HepG2 (cell line): ENCODE measurements around the gene STH. TPM values are rescaled to one million over a fixed set of nuclear protein-coding genes. Genes with fewer than 3 reads are reported as not detected.

ENCODE experiments used
- ATAC-seq: fragments of 200-7000 bp; cut with Tn5 transposase; 3 replicates; pipeline ENCODE4 v1.9.1; 2020; ENCODE audit warnings: mild to moderate bottlenecking, moderate library complexity
- BruUV-seq: library from RNA; stranded (reverse); fragments of 400-500 nt; replicated peaks from 2 replicates; lab custom pipeline; 2021; lab: Mats Ljungman, UMichigan
- CTCF ChIA-PET: fragments of 300-600 bp; formaldehyde crosslinking; extraction: SDS; loops from one replicate; lab custom pipeline; 2021; ENCODE audit warnings: low total read pairs, inconsistent platforms, low intra/inter-chr PET ratio; lab: Yijun Ruan, JAX
- POLR2A ChIA-PET: fragments of 350-600 bp; sonication (Branson Sonifier 250); formaldehyde crosslinking; loops from one replicate; lab custom pipeline; 2020; ENCODE audit warnings: antibody characterized with exemption, inconsistent platforms; lab: Yijun Ruan, JAX
- DNase-seq: peaks from one replicate; pipeline ENCODE4 v3.0.0-alpha.2; 2015; ENCODE audit warnings: low spot score
- FAIRE-seq: peaks from 3 replicates; lab custom pipeline; 2011; peaks lifted over from hg19 to GRCh38; lab: Jason Lieb, UNC
- H2AFZ ChIP-seq: one replicate; pipeline ENCODE4 v1.6.1; 2011; ENCODE audit warnings: low read length, inconsistent platforms
- H3K27ac ChIP-seq: fragments of 300-600 bp; 3 replicates; pipeline ENCODE4 v1.8.0; 2011; ENCODE audit warnings: mixed run types, mild to moderate bottlenecking, mixed read lengths, low read length, inconsistent platforms; ENCODE audit not compliant: insufficient read depth; ENCODE audit errors: extremely low read length
- H3K27me3 ChIP-seq, 2 experiments: fragments of 200-600 bp in 1 of 2; 2 replicates in 1 of 2; 3 replicates in 1 of 2; pipeline versions ENCODE4 v1.6.0 to v1.8.0; 2011; ENCODE audit warnings: low read length in 2 of 2, mild to moderate bottlenecking in 2 of 2, moderate library complexity in 2 of 2, inconsistent platforms in 1 of 2; ENCODE audit not compliant: insufficient read depth in 2 of 2, control insufficient read depth in 1 of 2
- H3K36me3 ChIP-seq, 2 experiments: fragments of 200-600 bp in 1 of 2; replicated peaks in 1 of 2; 2 replicates in 1 of 2; 3 replicates in 1 of 2; pipeline versions ENCODE4 v1.5.1 to v1.8.0; 2011; ENCODE audit warnings: low read length in 2 of 2, inconsistent platforms in 1 of 2; ENCODE audit not compliant: insufficient read depth in 2 of 2, control insufficient read depth in 1 of 2
- H3K4me1 ChIP-seq: 2 replicates; pipeline ENCODE4 v1.5.1; 2012; ENCODE audit warnings: low read length, inconsistent platforms; ENCODE audit not compliant: insufficient read depth
- H3K4me2 ChIP-seq: 2 replicates; pipeline ENCODE4 v1.6.0; 2011; ENCODE audit warnings: low read depth, low read length, inconsistent platforms
- H3K4me3 ChIP-seq, 3 experiments: fragments of 200-600 bp in 1 of 3; sonication (generic), shearing (Covaris generic) in 1 of 3; replicated peaks in 1 of 3; 2 replicates each; pipeline ENCODE4 v1.5.1; 2011 to 2016; ENCODE audit warnings: low read length in 3 of 3, inconsistent platforms in 2 of 3, low read depth in 2 of 3, mild to moderate bottlenecking in 2 of 3, control low read depth in 1 of 3, mixed read lengths in 1 of 3; ENCODE audit not compliant: insufficient read depth in 1 of 3
- H3K79me2 ChIP-seq: one replicate; pipeline ENCODE4 v1.6.1; 2011; ENCODE audit warnings: low read length, inconsistent platforms; ENCODE audit not compliant: insufficient read depth
- H3K9ac ChIP-seq: 2 replicates; pipeline ENCODE4 v1.6.0; 2011; ENCODE audit warnings: mild to moderate bottlenecking, low read depth, low read length, inconsistent platforms; ENCODE audit not compliant: insufficient read depth
- H3K9me3 ChIP-seq: 2 replicates; pipeline ENCODE4 v1.5.1; 2012; ENCODE audit warnings: mild to moderate bottlenecking, low read length
- H4K20me1 ChIP-seq: 2 replicates; pipeline ENCODE4 v1.6.0; 2011; ENCODE audit warnings: inconsistent platforms, mild to moderate bottlenecking, low read length, moderate library complexity; ENCODE audit not compliant: insufficient read depth
- MTA1 ChIP-seq: sonication (generic); formaldehyde crosslinking; IDR thresholded peaks from 2 replicates; pipeline ENCODE4 v1.4.0; 2020; ENCODE audit warnings: missing genetic modification reagents, mild to moderate bottlenecking, borderline replicate concordance
- SNAPC2 ChIP-seq: sonication (generic); formaldehyde crosslinking; IDR thresholded peaks from 2 replicates; pipeline ENCODE4 v1.8.1; 2022; ENCODE audit warnings: mild to moderate bottlenecking, missing genetic modification reagents
- ZFP36 ChIP-seq: fragments of 150-350 bp; IDR thresholded peaks from 2 replicates; pipeline ENCODE4 v1.6.1; 2018; ENCODE audit warnings: borderline replicate concordance, low read length, low read depth; ENCODE audit not compliant: partially characterized antibody
- ZMAT3 ChIP-seq: sonication (generic); formaldehyde crosslinking; conservative IDR thresholded peaks from 2 replicates; pipeline ENCODE4 v1.7.0; 2021; ENCODE audit warnings: missing genetic modification reagents
- ZNF691 ChIP-seq: sonication (generic); formaldehyde crosslinking; IDR thresholded peaks from 2 replicates; pipeline ENCODE4 v1.4.0; 2020; ENCODE audit warnings: missing genetic modification reagents, low read depth, mild to moderate bottlenecking, borderline replicate concordance
- ZNF841 ChIP-seq: sonication (generic); formaldehyde crosslinking; IDR thresholded peaks from 2 replicates; pipeline ENCODE4 v1.8.1; 2023; ENCODE audit warnings: missing genetic modification reagents, borderline replicate concordance
- WGBS: methylation state at CpG from one replicate; pipeline ENCODE4 v1.1.6; 2017; ENCODE audit warnings: low lambda C conversion rate; 5-methylcytosine and 5-hydroxymethylcytosine counted together
- in situ Hi-C: cut with HindIII; loops from 2 replicates; pipeline ENCODE4 v1.10.0; 2017; ENCODE audit warnings: low pct_unique_long_range_greater_than_20kb; ENCODE audit not compliant: extremely low pct_ligation_motif_present
- intact Hi-C: fragments of 100-400 bp; cut with micrococcal nuclease; formaldehyde crosslinking; loops from one replicate; pipeline ENCODE4 v1.10.0; 2022; ENCODE audit not compliant: unreplicated experiment
- polyA plus RNA-seq, 8 experiments: library from polyadenylated mRNA; depleted of rRNA in 3 of 8; stranded (reverse) in 7 of 8; unstranded in 1 of 8; fragments of >200 nt; fragmentation: Illumina TruSeq in 4 of 8; extraction: Trizol in 4 of 8; gene quantifications; 2 replicates each; pipeline versions ENCODE4 v1.2.1 to v1.2.3, GENCODE V29; 2011 to 2016; ENCODE audit warnings: low read depth in 4 of 8, missing spikeins in 1 of 8, mixed read lengths in 1 of 8; ENCODE audit not compliant: insufficient read depth in 1 of 8
- total RNA-seq, 5 experiments: library from RNA; depleted of rRNA; stranded (reverse); fragments of >200 nt; fragmentation: Illumina TruSeq; extraction: Trizol; gene quantifications; 2 replicates each; pipeline ENCODE4 v1.2.3, GENCODE V29; 2016; ENCODE audit warnings: low read depth in 1 of 5

STH gene
- total and polyA plus RNA-seq, 2 of the 13 experiments (the other 11 are each of a cell fraction or from before 2014, with no cell fraction given), result not detected

GRCh38 chr17:45980855-45981254, 18.2 kb upstream of the STH start (continued):
- no peak for TF ChIP-seq ZNF841 (CRISPR knock-in tag)
- no peak for TF ChIP-seq MTA1 (CRISPR knock-in tag)
- TF ChIP-seq ZMAT3 (CRISPR knock-in tag), result no peak
- no peak for TF ChIP-seq SNAPC2 (CRISPR knock-in tag)
- TF ChIP-seq ZFP36, result no peak

GRCh38 chr17:45981306-45981705, 17.7 kb upstream of the STH start:
- Histone ChIP-seq H3K4me3 (no peak overlapping the region), H3K9ac (no peak overlapping the region), H3K27ac (no peak overlapping the region), H2AFZ (no peak overlapping the region), H3K79me2 (no peaks in the 10 kb centered on the region), H4K20me1 (no peaks in the 10 kb centered on the region), H3K4me1 (no peaks in the 10 kb centered on the region), H3K9me3 (no peaks in the 10 kb centered on the region), H3K36me3 (no peaks in the 10 kb centered on the region), H3K4me2 (no peak overlapping the region), H3K27me3 (peaks cover 0 to 5% of the 10 kb centered on the region in 2 experiments; a peak in 1 of 5 replicates)
- in situ Hi-C loops (no loop called here), intact Hi-C loops (no loop called here)
- DNase-seq (no peak), ATAC-seq (no peak), FAIRE-seq (no peak)
- WGBS, result 48% methylated on average over 7 of the region's 7 CpGs
- no TSS peak for BruUV-seq
- no peak for TF ChIP-seq ZNF691 (CRISPR knock-in tag)
- ChIA-PET CTCF (no interaction called here), POLR2A (interaction anchor here (0.7 kb wide), 1 partner anchor 827 kb away, joined by 4 read pairs; no protein-coding TSS in a partner anchor)
